Retinal pigment epithelial cell (primary cell): Measurements from ENCODE around the gene GGN.

Experiments used
- DNase-seq: peaks from one replicate; pipeline ENCODE4 v3.0.0-alpha.2; 2010; ENCODE audit warnings: low read depth
- H3K4me3 ChIP-seq: 2 replicates; pipeline ENCODE4 v1.5.1; 2011; ENCODE audit warnings: mild to moderate bottlenecking, low read length, control low read depth, moderate library complexity
- TF ChIP-seq, protein P1 (sequence below): conservative IDR thresholded peaks from 2 replicates; pipeline ENCODE4 v1.5.1; 2011; ENCODE audit warnings: low read depth, low read length, control low read depth, inconsistent platforms

Gene GGN

GRCh38 chr19:38401148-38401547, 13.3 kb upstream of the GGN start:
- DNase-seq, result peak; percentile 26
- H3K4me3 ChIP-seq, result no peak overlapping the region
- TF ChIP-seq, protein P1, sequence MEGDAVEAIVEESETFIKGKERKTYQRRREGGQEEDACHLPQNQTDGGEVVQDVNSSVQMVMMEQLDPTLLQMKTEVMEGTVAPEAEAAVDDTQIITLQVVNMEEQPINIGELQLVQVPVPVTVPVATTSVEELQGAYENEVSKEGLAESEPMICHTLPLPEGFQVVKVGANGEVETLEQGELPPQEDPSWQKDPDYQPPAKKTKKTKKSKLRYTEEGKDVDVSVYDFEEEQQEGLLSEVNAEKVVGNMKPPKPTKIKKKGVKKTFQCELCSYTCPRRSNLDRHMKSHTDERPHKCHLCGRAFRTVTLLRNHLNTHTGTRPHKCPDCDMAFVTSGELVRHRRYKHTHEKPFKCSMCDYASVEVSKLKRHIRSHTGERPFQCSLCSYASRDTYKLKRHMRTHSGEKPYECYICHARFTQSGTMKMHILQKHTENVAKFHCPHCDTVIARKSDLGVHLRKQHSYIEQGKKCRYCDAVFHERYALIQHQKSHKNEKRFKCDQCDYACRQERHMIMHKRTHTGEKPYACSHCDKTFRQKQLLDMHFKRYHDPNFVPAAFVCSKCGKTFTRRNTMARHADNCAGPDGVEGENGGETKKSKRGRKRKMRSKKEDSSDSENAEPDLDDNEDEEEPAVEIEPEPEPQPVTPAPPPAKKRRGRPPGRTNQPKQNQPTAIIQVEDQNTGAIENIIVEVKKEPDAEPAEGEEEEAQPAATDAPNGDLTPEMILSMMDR, result no peak

- H3K4me3 ChIP-seq, result no peak overlapping the region
- TF ChIP-seq, protein P1, result no peak
- no peak for DNase-seq
These were observed 12.5 kb upstream of the GGN start for GRCh38 chr19:38400361-38400760.

GRCh38 chr19:38399537-38399936, 11.7 kb upstream of the GGN start:
- no peak for DNase-seq
- TF ChIP-seq, protein P1, result no peak
- H3K4me3 ChIP-seq, result no peak overlapping the region

GRCh38 chr19:38399081-38399480, 11.2 kb upstream of the GGN start:
- TF ChIP-seq, protein P1, result no peak
- no peak for DNase-seq
- no peak overlapping the region for H3K4me3 ChIP-seq

DNA sequence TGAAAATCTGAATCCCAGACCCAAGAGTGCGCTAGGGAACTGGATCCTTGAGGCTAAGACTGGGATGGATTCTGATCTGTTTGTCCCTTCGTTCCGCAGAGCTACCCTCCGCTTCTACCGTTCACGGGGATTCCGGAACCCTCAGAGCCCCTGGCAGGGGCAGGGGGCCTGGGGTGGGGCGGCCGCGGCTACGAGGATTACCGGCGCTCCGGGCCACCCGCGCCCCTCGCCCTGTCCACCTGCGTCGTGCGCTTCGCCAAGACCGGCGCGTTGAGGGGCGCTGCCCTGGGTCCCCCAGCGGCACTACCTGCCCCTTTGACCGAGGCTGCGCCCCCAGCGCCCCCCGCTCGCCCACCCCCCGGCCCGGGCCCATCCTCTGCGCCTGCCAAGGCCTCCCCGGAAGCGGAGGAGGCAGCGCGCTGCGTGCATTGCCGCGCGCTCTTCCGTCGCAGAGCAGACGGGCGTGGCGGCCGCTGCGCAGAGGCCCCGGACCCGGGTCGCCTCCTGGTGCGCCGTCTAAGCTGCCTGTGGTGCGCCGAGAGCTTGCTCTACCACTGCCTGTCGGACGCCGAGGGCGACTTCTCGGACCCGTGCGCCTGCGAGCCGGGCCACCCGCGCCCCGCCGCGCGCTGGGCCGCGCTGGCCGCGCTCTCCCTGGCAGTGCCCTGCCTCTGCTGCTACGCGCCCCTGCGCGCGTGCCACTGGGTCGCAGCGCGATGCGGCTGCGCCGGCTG, 7.7 kb upstream of the GGN start:
- H3K4me3 ChIP-seq, result no peak overlapping the region
- no peak for DNase-seq
- TF ChIP-seq, protein P1, result no peak

- H3K4me3 ChIP-seq, result no peak overlapping the region
- TF ChIP-seq, protein P1, result no peak
- no peak for DNase-seq
These were observed 6.7 kb upstream of the GGN start for GRCh38 chr19:38394488-38394887.

GRCh38 chr19:38392707-38393308, 5.0 kb upstream of the GGN start:
- no peak overlapping the region for H3K4me3 ChIP-seq
- TF ChIP-seq, protein P1, result no peak
- DNase-seq, result no peak
